ENCODE data around the gene UGT2B28.
"Not testable (repeated sequence)": the region's sequence is repeated elsewhere in the genome, so short reads cannot be mapped to it uniquely, and the experiment has no call there.

The UGT2B28 gene

DNA sequence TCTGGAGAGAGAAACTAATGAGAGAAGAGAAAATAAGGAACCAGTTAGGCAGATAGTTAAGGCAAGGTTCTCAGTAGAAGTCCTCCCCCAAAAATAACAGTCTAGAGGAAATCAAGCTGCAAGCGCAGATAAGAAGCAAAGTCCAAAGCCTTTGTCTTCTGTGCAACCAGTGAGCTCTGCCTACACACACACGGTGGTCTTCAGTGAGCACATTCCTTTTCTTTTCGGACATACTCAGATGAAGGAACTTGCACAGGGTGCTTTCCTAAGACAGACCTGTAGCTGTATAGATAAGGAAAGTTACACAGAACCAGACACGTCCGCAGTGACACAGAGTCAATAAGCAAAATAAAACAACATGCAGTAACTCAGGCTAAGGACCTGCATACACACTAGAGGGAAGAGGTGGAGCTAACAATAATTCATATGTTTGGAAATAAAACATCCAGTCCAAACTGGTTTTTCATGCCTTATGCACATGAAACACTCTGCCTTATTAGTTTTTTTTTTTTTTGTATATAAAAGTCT, 29.3 kb downstream of the UGT2B28 start:
- DNase-seq (ENCODE audit: extremely low read depth, insufficient read length), result not testable (repeated sequence)

DNA sequence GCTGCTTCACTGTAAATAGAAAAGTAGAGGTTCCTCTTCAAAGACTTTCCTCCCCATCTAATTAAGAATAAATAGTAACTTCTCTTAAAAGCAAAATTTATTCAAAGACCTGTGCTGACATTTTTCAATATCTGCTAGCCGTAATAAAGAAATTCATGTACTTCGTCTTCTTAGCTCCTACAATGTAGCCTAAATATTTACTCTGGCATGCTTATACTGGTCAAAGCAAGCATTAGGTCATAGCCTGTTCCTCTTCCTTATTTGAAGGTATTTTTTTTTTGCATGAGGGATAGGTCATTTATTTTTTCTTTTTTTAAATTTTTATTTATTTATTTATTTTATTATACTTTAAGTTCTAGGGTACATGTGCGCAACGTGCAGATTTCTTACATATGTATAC, 30.0 kb downstream of the UGT2B28 start:
- not testable (repeated sequence) for H3K27me3 ChIP-seq (replicated peaks; ENCODE audit: control insufficient read depth, insufficient read depth, low read length); DNase-seq (ENCODE audit: extremely low read depth, insufficient read length); H3K4me3 ChIP-seq (replicated peaks; ENCODE audit: low read depth, low read length); H3K36me3 ChIP-seq (ENCODE audit: control insufficient read depth, insufficient read depth, low read length)

More for the DNA sequence above, 29.3 kb downstream of the UGT2B28 start:
- not testable (repeated sequence) for H3K36me3 ChIP-seq (ENCODE audit: control insufficient read depth, insufficient read depth, low read length); H3K4me3 ChIP-seq (replicated peaks; ENCODE audit: low read depth, low read length); H3K27me3 ChIP-seq (replicated peaks; ENCODE audit: control insufficient read depth, insufficient read depth, low read length)

GRCh38 chr4:69317669-69318298, 37.5 kb downstream of the UGT2B28 start:
- H3K4me3 ChIP-seq (replicated peaks; ENCODE audit: low read depth, low read length); DNase-seq (ENCODE audit: extremely low read depth, insufficient read length); H3K27me3 ChIP-seq (replicated peaks; ENCODE audit: control insufficient read depth, insufficient read depth, low read length): not testable (repeated sequence)

GRCh38 chr4:69321153-69321729, 41.0 kb downstream of the UGT2B28 start:
- no peaks in the 10 kb centered on the region for H3K27me3 ChIP-seq (replicated peaks; ENCODE audit: control insufficient read depth, insufficient read depth, low read length)
- DNase-seq (ENCODE audit: extremely low read depth, insufficient read length), result no peak
- TF ChIP-seq, protein P1, sequence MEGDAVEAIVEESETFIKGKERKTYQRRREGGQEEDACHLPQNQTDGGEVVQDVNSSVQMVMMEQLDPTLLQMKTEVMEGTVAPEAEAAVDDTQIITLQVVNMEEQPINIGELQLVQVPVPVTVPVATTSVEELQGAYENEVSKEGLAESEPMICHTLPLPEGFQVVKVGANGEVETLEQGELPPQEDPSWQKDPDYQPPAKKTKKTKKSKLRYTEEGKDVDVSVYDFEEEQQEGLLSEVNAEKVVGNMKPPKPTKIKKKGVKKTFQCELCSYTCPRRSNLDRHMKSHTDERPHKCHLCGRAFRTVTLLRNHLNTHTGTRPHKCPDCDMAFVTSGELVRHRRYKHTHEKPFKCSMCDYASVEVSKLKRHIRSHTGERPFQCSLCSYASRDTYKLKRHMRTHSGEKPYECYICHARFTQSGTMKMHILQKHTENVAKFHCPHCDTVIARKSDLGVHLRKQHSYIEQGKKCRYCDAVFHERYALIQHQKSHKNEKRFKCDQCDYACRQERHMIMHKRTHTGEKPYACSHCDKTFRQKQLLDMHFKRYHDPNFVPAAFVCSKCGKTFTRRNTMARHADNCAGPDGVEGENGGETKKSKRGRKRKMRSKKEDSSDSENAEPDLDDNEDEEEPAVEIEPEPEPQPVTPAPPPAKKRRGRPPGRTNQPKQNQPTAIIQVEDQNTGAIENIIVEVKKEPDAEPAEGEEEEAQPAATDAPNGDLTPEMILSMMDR (IDR thresholded peaks at IDR 0.05; ENCODE audit: insufficient read depth, low read length, poor library complexity, severe bottlenecking), result no peak
- H3K36me3 ChIP-seq (ENCODE audit: control insufficient read depth, insufficient read depth, low read length), result no peaks in the 10 kb centered on the region
- H3K4me3 ChIP-seq (replicated peaks; ENCODE audit: low read depth, low read length), result no peak overlapping the region

More at GRCh38 chr4:69317669-69318298, 37.5 kb downstream of the UGT2B28 start:
- TF ChIP-seq, protein P1 (IDR thresholded peaks at IDR 0.05; ENCODE audit: insufficient read depth, low read length, poor library complexity, severe bottlenecking), result peak; percentile 60
- not testable (repeated sequence) for H3K36me3 ChIP-seq (ENCODE audit: control insufficient read depth, insufficient read depth, low read length)

GRCh38 chr4:69322055-69322454, 41.8 kb downstream of the UGT2B28 start:
- DNase-seq (ENCODE audit: extremely low read depth, insufficient read length), result no peak
- TF ChIP-seq, protein P1 (IDR thresholded peaks at IDR 0.05; ENCODE audit: insufficient read depth, low read length, poor library complexity, severe bottlenecking), result no peak
- H3K4me3 ChIP-seq (replicated peaks; ENCODE audit: low read depth, low read length), result no peak overlapping the region
- no peaks in the 10 kb centered on the region for H3K27me3 ChIP-seq (replicated peaks; ENCODE audit: control insufficient read depth, insufficient read depth, low read length)
- no peaks in the 10 kb centered on the region for H3K36me3 ChIP-seq (ENCODE audit: control insufficient read depth, insufficient read depth, low read length)

- Histone ChIP-seq H3K27me3 (replicated peaks; ENCODE audit: control insufficient read depth, insufficient read depth, low read length) (no peaks in the 10 kb centered on the region), H3K4me3 (replicated peaks; ENCODE audit: low read depth, low read length) (no peak overlapping the region), H3K36me3 (ENCODE audit: control insufficient read depth, insufficient read depth, low read length) (no peaks in the 10 kb centered on the region)
- TF ChIP-seq, protein P1 (IDR thresholded peaks at IDR 0.05; ENCODE audit: insufficient read depth, low read length, poor library complexity, severe bottlenecking), result peak; percentile 7
- DNase-seq (ENCODE audit: extremely low read depth, insufficient read length), result no peak
These were observed 43.0 kb downstream of the UGT2B28 start for GRCh38 chr4:69323284-69323683.
